MM.1S (cell line): ENCODE measurements around the gene PROB1.

Source experiments
- DNase-seq: peaks from one replicate; pipeline ENCODE4 v3.0.0-alpha.2; 2015
- H2AFZ ChIP-seq: fragments of 300-600 bp; sonication (generic); 2 replicates; pipeline ENCODE4 v1.6.0; 2016; ENCODE audit warnings: antibody characterized with exemption, low read length
- H3F3A ChIP-seq: fragments of 300-600 bp; sonication (generic); 2 replicates; pipeline ENCODE4 v1.6.1; 2016; ENCODE audit warnings: mild to moderate bottlenecking, antibody characterized with exemption, low read length, moderate library complexity, mixed read lengths; ENCODE audit not compliant: insufficient read depth
- H3K27ac ChIP-seq: fragments of 300-600 bp; sonication (generic); 2 replicates; pipeline ENCODE4 v1.5.1; 2016; ENCODE audit warnings: mild to moderate bottlenecking, low read length
- H3K27me3 ChIP-seq: fragments of 300-600 bp; sonication (generic); replicated peaks from 2 replicates; pipeline ENCODE4 v1.6.0; 2016; ENCODE audit warnings: low read length; ENCODE audit not compliant: insufficient read depth
- H3K36me3 ChIP-seq: fragments of 300-600 bp; sonication (generic); replicated peaks from 2 replicates; pipeline ENCODE4 v1.6.1; 2016; ENCODE audit warnings: mild to moderate bottlenecking, low read length, mixed read lengths; ENCODE audit not compliant: insufficient read depth
- H3K4me1 ChIP-seq: fragments of 300-600 bp; sonication (generic); 2 replicates; pipeline ENCODE4 v1.6.1; 2016; ENCODE audit warnings: low read length, mixed read lengths
- H3K4me2 ChIP-seq: fragments of 300-600 bp; sonication (generic); 2 replicates; pipeline ENCODE4 v1.6.0; 2016; ENCODE audit warnings: low read depth, low read length
- H3K4me3 ChIP-seq: fragments of 300-600 bp; sonication (generic); 2 replicates; pipeline ENCODE4 v1.5.1; 2016; ENCODE audit warnings: low read length, mixed read lengths
- H3K79me2 ChIP-seq: fragments of 300-600 bp; sonication (generic); 2 replicates; pipeline ENCODE4 v1.6.1; 2016; ENCODE audit warnings: mixed run types, low read length, mixed read lengths
- H3K9ac ChIP-seq: fragments of 300-600 bp; sonication (generic); 2 replicates; pipeline ENCODE4 v1.6.1; 2016; ENCODE audit warnings: low read length, mixed read lengths
- H3K9me2 ChIP-seq: fragments of 300-600 bp; sonication (generic); replicated peaks from 2 replicates; pipeline ENCODE4 v1.6.1; 2016; ENCODE audit warnings: mild to moderate bottlenecking, low read length, mixed read lengths; ENCODE audit not compliant: insufficient read depth
- H3K9me3 ChIP-seq: fragments of 300-600 bp; sonication (generic); replicated peaks from 2 replicates; pipeline ENCODE4 v1.6.1; 2016; ENCODE audit warnings: mild to moderate bottlenecking, low read length, mixed read lengths; ENCODE audit not compliant: insufficient read depth
- H4K20me1 ChIP-seq: fragments of 300-600 bp; sonication (generic); 2 replicates; pipeline ENCODE4 v1.6.1; 2016; ENCODE audit warnings: mild to moderate bottlenecking, low read length, moderate library complexity, mixed read lengths; ENCODE audit not compliant: insufficient read depth
- EZH2 ChIP-seq: fragments of 300-600 bp; sonication (generic); optimal IDR thresholded peaks from 2 replicates; pipeline ENCODE3; 2017; ENCODE audit warnings: low read depth, mild to moderate bottlenecking, antibody characterized with exemption, low read length, mixed read lengths
- EZH2phosphoT487 ChIP-seq: fragments of 300-600 bp; sonication (generic); IDR thresholded peaks from 2 replicates; pipeline ENCODE4 v1.6.1; 2018; ENCODE audit warnings: antibody characterized with exemption, low read length
- TF ChIP-seq, protein P1 (sequence below): fragments of 300-600 bp; sonication (generic); IDR thresholded peaks from 2 replicates; pipeline ENCODE4 v1.5.1; 2016; ENCODE audit warnings: antibody characterized with exemption, low read length, mixed read lengths

The PROB1 gene

DNA sequence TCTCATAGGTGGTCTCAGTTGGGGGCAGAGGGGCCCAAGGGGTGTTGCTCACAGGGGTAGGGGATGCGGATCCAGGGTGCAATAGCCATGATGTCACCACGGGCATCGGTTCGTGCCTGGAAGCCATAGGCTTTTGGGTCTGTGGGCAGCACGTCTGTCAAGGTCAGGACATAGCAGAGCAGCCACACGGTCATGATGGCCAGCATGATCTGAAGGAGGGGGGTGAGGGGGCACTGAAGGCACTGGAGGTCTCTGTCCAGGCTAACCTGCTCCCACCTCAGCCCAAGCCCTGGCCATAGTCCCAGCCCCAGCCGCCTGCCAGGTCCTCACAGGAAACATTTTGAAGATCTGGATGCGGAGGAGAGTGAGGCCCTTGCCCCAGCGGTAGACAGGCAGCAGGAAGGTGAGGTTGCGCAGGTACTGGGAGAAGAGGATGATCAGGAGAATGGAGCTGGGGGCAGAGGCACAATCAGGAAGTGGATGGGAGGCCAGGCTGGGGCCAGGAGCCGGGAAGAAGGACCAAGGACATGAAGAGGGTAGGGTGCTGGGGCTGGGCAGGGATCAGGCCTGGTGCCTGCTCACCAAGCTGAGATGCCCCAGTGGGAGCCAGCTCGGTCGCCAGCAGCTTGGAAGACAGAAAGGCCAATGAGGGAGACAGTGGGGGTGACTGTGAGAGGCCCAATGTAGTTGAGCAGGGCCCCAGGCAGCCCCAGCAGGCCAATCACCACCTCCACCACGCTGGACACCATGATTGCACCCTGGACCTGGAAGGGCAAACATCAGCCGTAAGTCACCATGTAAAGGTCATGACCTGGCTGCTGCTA, 15.1 kb downstream of the PROB1 start:
- peaks cover 22% of the 10 kb centered on the region for H3F3A ChIP-seq
- TF ChIP-seq, protein P1, sequence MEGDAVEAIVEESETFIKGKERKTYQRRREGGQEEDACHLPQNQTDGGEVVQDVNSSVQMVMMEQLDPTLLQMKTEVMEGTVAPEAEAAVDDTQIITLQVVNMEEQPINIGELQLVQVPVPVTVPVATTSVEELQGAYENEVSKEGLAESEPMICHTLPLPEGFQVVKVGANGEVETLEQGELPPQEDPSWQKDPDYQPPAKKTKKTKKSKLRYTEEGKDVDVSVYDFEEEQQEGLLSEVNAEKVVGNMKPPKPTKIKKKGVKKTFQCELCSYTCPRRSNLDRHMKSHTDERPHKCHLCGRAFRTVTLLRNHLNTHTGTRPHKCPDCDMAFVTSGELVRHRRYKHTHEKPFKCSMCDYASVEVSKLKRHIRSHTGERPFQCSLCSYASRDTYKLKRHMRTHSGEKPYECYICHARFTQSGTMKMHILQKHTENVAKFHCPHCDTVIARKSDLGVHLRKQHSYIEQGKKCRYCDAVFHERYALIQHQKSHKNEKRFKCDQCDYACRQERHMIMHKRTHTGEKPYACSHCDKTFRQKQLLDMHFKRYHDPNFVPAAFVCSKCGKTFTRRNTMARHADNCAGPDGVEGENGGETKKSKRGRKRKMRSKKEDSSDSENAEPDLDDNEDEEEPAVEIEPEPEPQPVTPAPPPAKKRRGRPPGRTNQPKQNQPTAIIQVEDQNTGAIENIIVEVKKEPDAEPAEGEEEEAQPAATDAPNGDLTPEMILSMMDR = no peak
- TF ChIP-seq EZH2 (no peak), EZH2phosphoT487 (no peak)
- H3K9ac ChIP-seq = no peak overlapping the region
- H4K20me1 ChIP-seq = no peaks in the 10 kb centered on the region
- H3K36me3 ChIP-seq = no peaks in the 10 kb centered on the region
- no peaks in the 10 kb centered on the region for H3K27me3 ChIP-seq
- no peak overlapping the region for H3K4me3 ChIP-seq
- no peak overlapping the region for H3K27ac ChIP-seq
- no peak overlapping the region for H2AFZ ChIP-seq
- no peak overlapping the region for H3K4me2 ChIP-seq
- DNase-seq = no peak
- no peaks in the 10 kb centered on the region for H3K9me3 ChIP-seq
- H3K9me2 ChIP-seq = no peaks in the 10 kb centered on the region
- H3K4me1 ChIP-seq = peaks cover 8% of the 10 kb centered on the region
- no peaks in the 10 kb centered on the region for H3K79me2 ChIP-seq

DNA sequence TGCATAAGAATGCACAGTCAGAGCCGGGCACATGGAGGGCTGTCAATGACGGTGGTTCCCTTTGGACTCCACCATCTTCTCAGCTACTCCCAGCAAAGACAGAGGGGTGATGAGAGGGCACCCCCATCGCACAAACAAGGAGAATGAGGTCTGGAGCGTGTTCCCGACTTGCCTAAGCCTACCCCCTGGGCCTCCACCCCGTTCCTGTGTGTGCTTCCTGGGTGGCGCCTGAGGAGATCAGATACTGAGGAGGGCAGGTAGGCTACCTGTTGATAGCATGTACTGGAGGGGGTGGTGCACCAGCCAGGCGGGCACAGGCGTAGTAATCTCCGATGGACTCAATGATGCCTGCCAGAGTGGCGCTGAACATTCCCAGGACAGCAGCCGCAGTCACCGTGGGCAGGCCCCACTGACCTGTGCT, 16.0 kb downstream of the PROB1 start:
- no peak overlapping the region for H3K4me3 ChIP-seq
- H2AFZ ChIP-seq = no peak overlapping the region
- no peak overlapping the region for H3K27ac ChIP-seq

DNA sequence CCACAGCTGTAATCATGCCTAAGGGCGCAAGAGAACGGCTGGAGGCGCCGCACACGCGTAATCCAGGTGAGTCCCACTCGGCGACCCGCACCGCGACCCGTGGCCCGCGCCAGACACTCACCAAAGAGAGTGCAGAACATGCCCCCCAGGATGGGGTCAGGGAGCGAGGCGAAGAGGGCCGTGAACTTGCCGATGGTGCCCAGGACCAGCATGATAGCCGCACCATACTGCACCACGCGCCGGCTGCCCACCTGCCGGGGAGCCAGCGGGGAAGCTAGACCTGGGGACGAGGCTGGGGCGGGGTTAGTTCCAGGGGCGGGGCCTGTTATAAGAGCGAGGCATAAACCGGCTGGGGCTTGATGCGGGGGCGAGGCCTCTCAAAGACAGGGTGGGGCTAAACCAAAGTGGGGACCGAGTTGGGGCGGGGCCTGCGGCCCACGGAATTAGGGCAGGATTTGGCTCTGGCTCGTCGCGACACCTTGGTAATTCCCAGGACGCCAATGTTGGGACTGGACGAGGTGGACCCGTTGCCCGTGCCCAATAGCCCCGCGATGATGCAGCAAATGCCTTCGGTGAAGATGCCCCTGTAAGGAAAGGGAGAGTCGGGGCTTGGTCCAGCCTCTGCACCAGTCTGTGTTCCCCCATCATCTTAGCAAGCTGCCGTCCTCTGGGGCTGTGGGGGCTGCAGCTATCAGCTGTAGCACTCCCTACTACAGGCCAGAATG, 16.6 kb downstream of the PROB1 start:
- Histone ChIP-seq H3K27me3 (no peaks in the 10 kb centered on the region), H3K9me2 (no peaks in the 10 kb centered on the region), H3K4me1 (no peaks in the 10 kb centered on the region), H3K9ac (no peak overlapping the region), H3K79me2 (no peaks in the 10 kb centered on the region), H4K20me1 (no peaks in the 10 kb centered on the region), H2AFZ (no peak overlapping the region), H3K27ac (no peak overlapping the region), H3K9me3 (no peaks in the 10 kb centered on the region), H3K36me3 (no peaks in the 10 kb centered on the region), H3K4me2 (no peak overlapping the region), H3K4me3 (no peak overlapping the region), H3F3A (peaks cover 7% of the 10 kb centered on the region; the same call in 1 of the 2 replicates)
- DNase-seq = no peak
- TF ChIP-seq EZH2phosphoT487 (no peak), EZH2 (no peak)
- TF ChIP-seq, protein P1 = no peak

More for the DNA sequence above, 16.0 kb downstream of the PROB1 start:
- TF ChIP-seq EZH2phosphoT487 (no peak), EZH2 (no peak)
- TF ChIP-seq, protein P1 = no peak
- H3K9ac ChIP-seq = no peak overlapping the region
- H3K79me2 ChIP-seq = no peaks in the 10 kb centered on the region
- H3K4me1 ChIP-seq = no peaks in the 10 kb centered on the region
- no peaks in the 10 kb centered on the region for H3K27me3 ChIP-seq
- no peaks in the 10 kb centered on the region for H3K9me2 ChIP-seq
- H3K9me3 ChIP-seq = no peaks in the 10 kb centered on the region
- H3K4me2 ChIP-seq = no peak overlapping the region
- DNase-seq = no peak
- no peaks in the 10 kb centered on the region for H4K20me1 ChIP-seq
- peaks cover 13% of the 10 kb centered on the region for H3F3A ChIP-seq
- H3K36me3 ChIP-seq = no peaks in the 10 kb centered on the region
